DMS79 treated with DMSO at 0.1 percent for 48 hours (cell line): ENCODE measurements around the gene LDHAL6A.

Experiments used
- DNase-seq: peaks from one replicate; lab custom pipeline; 2025; lab: John Stamatoyannopoulos, UW

The LDHAL6A gene

GRCh38 chr11:18490736-18491485 is 35.3 kb downstream of the LDHAL6A start:
- no peak for DNase-seq

GRCh38 chr11:18491924-18492323 is 36.3 kb downstream of the LDHAL6A start:
- DNase-seq, result no peak

DNA sequence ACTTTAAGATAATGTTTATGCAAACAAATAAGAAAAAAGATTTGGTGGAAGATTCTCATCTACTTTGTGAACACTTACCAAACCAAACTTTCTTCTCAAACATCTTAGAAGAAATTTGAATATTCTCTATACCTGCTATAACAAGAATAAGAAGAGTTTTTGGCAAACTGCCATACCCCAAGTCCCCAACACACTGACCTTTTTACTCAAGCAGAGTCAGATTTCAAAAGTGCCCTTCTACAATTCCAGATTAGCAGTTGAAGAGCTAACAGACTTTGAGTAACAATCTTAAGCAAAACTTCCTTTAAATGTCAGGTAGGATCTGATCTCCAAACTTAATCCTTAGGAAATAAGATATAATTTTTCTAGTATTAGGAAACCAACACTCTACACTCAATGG is 37.2 kb downstream of the LDHAL6A start:
- peak; percentile 14 for DNase-seq

GRCh38 chr11:18493310-18493709 is 37.7 kb downstream of the LDHAL6A start:
- no peak for DNase-seq

GRCh38 chr11:18495271-18495670 is 39.6 kb downstream of the LDHAL6A start:
- DNase-seq, result no peak

- DNase-seq, result no peak
Observed at GRCh38 chr11:18495703-18496102, 40.0 kb downstream of the LDHAL6A start.

GRCh38 chr11:18498039-18498438 is 42.4 kb downstream of the LDHAL6A start:
- DNase-seq, result no peak

GRCh38 chr11:18501629-18502028 is 46.0 kb downstream of the LDHAL6A start:
- DNase-seq, result no peak

GRCh38 chr11:18502352-18502751 is 46.7 kb downstream of the LDHAL6A start:
- DNase-seq, result no peak

- DNase-seq, result no peak
Observed at GRCh38 chr11:18521122-18521521, 65.5 kb downstream of the LDHAL6A start.

DNA sequence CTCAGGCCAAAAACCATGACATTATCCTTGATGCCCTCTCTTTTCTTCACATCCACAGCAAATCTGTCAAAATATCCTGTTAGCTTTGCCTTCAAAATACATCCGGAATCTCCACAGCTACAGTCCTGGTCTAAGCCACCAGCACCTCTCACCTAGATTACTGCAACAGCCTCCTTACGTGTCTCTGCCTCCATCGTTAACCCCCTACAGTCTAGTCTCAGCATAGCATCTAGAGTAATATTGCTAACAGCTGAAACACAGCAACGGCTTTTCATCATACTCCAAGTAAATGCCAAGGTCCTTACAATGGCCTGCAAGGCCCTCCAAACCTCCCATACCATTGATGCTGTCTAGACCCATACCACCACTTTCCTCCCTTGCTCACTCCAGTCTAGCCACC is 66.7 kb downstream of the LDHAL6A start:
- no peak for DNase-seq

DNA sequence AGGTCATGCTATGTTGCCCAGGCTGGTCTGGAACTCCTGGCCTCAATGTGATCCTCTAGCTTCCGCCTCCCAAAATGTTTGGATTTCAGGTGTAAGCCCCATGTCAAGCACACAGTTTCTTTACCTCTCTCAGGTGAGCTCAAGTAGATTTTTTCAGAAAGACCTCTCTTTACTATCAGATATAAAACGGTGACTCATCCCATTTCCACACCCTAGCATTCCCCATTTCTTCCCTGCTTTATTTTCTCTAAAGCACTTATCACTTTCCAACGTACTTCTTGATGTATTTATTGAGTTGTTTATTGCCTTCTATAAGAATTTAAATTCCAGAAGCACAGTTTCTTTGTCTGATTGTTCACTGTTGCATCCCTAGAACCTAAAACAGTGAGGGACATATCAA is 67.4 kb downstream of the LDHAL6A start:
- DNase-seq, result no peak

- no peak for DNase-seq
Observed at GRCh38 chr11:18524248-18524647, 68.6 kb downstream of the LDHAL6A start.

GRCh38 chr11:18526130-18526520 is 70.5 kb downstream of the LDHAL6A start:
- DNase-seq, result no peak

DNA sequence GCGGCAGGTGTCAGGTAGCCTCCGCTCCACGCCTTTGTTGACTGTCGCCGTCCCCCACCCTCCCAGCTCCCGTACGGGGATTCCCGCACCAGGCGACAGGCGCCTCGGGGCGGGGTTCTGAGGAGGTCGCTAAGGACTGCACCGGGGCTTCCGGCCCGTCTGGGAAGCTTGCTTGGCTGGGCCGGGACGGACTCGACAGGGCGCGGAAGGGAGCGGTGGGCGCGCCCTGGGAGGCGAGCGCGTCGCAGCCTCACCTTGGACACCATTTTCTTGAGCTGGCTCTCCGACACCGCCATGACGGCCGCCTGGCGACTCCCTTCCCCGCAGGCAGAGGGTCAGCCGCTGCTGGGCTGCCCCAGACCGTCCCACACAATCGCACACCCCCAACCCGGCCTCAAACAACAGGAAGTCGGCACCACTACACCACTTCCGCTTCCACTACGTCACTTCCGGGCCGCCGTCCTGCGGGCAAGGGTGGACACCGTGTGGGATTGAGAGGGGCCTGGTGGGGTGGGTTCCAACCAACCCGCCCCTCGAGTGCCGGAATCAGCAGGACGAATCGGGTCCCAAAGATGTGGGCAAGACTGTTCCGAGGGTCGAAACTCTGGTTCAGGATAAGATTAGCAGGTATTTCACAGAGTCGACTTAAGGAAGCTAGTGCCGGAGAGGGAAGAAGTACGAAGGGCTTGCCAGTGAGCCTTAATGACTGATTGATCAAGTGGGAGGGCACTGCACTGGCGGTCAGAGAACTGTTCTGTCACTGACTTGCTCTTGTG is 71.1 kb downstream of the LDHAL6A start, which contains the start of gene TSG101:
Gene TSG101, minus strand, starts transcription at position 422 of the 776 bp plus-strand sequence. Its CDS starts 126 bp downstream, at position 296.
- DNase-seq, result peak; percentile 91

GRCh38 chr11:18527512-18527911 is 71.9 kb downstream of the LDHAL6A start:
- DNase-seq, result peak; percentile 16
